WI38 (cell line): Measurements from ENCODE around the gene DENND1B.

Experiments used
- H3K4me3 ChIP-seq: 2 replicates; pipeline ENCODE4 v1.5.1; 2011; ENCODE audit warnings: low read depth, mild to moderate bottlenecking, control low read depth, low read length
- TF ChIP-seq, protein P1 (sequence below): IDR thresholded peaks from 2 replicates; pipeline ENCODE4 v1.5.1; 2012; ENCODE audit warnings: low read depth, mild to moderate bottlenecking, control low read depth, low read length

The DENND1B gene

DNA sequence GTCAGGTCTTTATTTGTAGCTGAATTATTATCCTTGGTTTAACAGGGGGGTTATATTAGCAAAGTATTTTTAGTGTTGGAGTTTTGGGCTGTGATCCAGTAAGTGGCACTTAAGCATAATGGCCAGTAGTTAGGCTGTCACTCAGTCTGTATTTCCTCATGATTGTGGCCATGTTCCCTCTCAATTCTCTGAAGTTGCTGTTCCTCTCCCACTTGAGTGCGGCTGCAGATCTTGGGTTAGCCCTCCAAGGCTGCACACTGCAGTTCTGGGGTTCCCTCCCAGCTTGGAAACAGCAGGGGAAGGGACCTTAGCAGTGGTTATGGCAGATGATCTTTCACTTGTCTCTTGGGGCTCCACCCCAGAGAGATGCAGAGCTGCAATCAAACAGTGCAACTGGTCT, 23.2 kb upstream of the DENND1B start:
- H3K4me3 ChIP-seq = no peak overlapping the region
- TF ChIP-seq, protein P1, sequence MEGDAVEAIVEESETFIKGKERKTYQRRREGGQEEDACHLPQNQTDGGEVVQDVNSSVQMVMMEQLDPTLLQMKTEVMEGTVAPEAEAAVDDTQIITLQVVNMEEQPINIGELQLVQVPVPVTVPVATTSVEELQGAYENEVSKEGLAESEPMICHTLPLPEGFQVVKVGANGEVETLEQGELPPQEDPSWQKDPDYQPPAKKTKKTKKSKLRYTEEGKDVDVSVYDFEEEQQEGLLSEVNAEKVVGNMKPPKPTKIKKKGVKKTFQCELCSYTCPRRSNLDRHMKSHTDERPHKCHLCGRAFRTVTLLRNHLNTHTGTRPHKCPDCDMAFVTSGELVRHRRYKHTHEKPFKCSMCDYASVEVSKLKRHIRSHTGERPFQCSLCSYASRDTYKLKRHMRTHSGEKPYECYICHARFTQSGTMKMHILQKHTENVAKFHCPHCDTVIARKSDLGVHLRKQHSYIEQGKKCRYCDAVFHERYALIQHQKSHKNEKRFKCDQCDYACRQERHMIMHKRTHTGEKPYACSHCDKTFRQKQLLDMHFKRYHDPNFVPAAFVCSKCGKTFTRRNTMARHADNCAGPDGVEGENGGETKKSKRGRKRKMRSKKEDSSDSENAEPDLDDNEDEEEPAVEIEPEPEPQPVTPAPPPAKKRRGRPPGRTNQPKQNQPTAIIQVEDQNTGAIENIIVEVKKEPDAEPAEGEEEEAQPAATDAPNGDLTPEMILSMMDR = no peak

DNA sequence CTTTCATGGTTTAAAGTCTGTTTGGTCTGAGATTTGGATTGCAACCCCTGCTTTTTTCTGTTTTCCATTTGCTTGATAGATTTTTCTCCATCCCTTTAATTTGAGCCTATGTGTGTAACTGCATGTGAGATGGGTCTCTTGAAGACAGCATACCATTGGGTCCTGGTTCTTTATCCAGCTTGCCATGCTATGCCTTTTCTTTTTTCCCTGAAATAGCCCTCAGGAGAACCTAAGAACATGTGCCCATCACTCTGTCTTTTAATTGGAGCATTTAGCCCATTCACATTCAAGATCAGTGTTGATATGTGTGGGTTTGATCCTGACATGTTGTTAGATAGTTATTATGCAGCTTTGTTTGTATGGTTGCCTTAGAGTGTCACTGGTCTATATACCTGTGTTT, 21.7 kb upstream of the DENND1B start:
- H3K4me3 ChIP-seq = no peak overlapping the region
- TF ChIP-seq, protein P1 = no peak

GRCh38 chr1:197788741-197789739, 13.8 kb upstream of the DENND1B start:
- TF ChIP-seq, protein P1 = no peak
- no peak overlapping the region for H3K4me3 ChIP-seq

GRCh38 chr1:197787623-197788536, 12.6 kb upstream of the DENND1B start:
- TF ChIP-seq, protein P1 = no peak
- H3K4me3 ChIP-seq = no peak overlapping the region

DNA sequence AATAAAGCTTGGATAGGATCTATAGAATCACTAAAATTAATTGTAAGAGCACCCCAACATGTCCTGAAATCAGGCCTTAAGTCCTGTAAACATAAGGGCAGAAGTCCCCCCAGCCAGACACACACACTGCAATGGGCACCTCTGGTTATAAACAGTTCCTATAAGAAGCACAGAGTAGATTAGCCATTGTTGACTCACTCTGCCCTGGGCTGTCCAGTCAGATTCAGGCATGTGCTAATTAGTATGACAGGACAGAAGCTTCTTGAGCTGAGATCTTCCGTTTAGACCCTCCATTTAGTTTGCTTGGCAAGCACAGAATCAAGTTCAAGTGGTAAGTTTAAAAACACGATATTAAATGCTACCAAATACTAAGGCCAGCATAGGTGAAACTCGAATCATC, 11.8 kb upstream of the DENND1B start:
- H3K4me3 ChIP-seq = no peak overlapping the region
- TF ChIP-seq, protein P1 = no peak

- TF ChIP-seq, protein P1 = no peak
- no peak overlapping the region for H3K4me3 ChIP-seq
Measured at GRCh38 chr1:197786280-197786679, 11.0 kb upstream of the DENND1B start.

DNA sequence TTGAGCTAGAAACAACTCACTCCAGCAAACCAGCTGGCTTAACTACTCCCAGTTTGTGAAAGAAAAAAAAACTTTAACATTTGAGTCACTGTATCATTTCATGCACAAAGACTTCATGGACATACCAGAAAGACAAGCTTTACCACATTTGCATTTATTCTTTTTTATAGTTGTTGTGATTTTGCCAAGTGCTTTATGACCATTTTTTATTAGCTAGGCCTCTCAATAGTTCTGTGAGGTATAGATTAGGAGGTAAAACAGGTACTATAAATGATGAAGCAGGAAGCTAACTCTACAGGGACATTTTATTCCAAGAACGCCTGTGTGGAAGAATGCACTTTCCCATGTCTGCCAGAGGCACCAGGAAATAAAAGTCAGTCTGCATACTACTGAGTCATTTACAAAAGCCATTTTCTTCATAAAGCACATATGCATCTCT, 8.2 kb upstream of the DENND1B start:
- H3K4me3 ChIP-seq = no peak overlapping the region
- TF ChIP-seq, protein P1 = no peak
